NB4 (cell line): ENCODE results near the gene SEMA3C.

Source experiments
- DNase-seq: peaks from one replicate; pipeline ENCODE4 v3.0.0; 2010; ENCODE audit warnings: low read depth
- H3K4me3 ChIP-seq: one replicate; pipeline ENCODE4 v1.5.1; 2011; ENCODE audit warnings: mild to moderate bottlenecking, low read depth, low read length, moderate library complexity
- CTCF ChIP-seq: IDR thresholded peaks from one replicate; pipeline ENCODE4 v1.5.1; 2012; ENCODE audit warnings: low read depth, low read length
- MAX ChIP-seq: IDR thresholded peaks from 2 replicates; pipeline ENCODE4 v1.6.1; 2011; ENCODE audit warnings: low read depth, low read length
- MYC ChIP-seq: IDR thresholded peaks from 2 replicates; pipeline ENCODE4 v1.6.1; 2011; ENCODE audit warnings: low read depth, low read length
- POLR2A ChIP-seq: IDR thresholded peaks from 2 replicates; pipeline ENCODE4 v1.6.1; 2011; ENCODE audit warnings: mild to moderate bottlenecking; ENCODE audit not compliant: insufficient read length; ENCODE audit errors: extremely low read depth

The SEMA3C gene

GRCh38 chr7:80775897-80776296 is 143.0 kb downstream of the SEMA3C start:
- no peak for TF ChIP-seq MAX
- TF ChIP-seq MYC, result no peak
- no peak for TF ChIP-seq POLR2A
- TF ChIP-seq CTCF, result no peak
- DNase-seq, result no peak
- H3K4me3 ChIP-seq, result no peak overlapping the region

GRCh38 chr7:80775482-80775881 is 143.4 kb downstream of the SEMA3C start:
- no peak for DNase-seq
- no peak overlapping the region for H3K4me3 ChIP-seq
- TF ChIP-seq CTCF (no peak), MAX (no peak), MYC (no peak), POLR2A (no peak)

GRCh38 chr7:80774843-80775242 is 144.0 kb downstream of the SEMA3C start:
- no peak for TF ChIP-seq POLR2A
- no peak for TF ChIP-seq CTCF
- TF ChIP-seq MYC, result no peak
- no peak for TF ChIP-seq MAX
- DNase-seq, result no peak
- no peak overlapping the region for H3K4me3 ChIP-seq

- DNase-seq, result no peak
- H3K4me3 ChIP-seq, result no peak overlapping the region
- TF ChIP-seq MAX, result no peak
- TF ChIP-seq POLR2A, result no peak
- no peak for TF ChIP-seq MYC
- TF ChIP-seq CTCF, result no peak
These were observed 144.9 kb downstream of the SEMA3C start for GRCh38 chr7:80773787-80774508.

GRCh38 chr7:80772347-80772993 is 146.4 kb downstream of the SEMA3C start:
- H3K4me3 ChIP-seq, result no peak overlapping the region
- TF ChIP-seq POLR2A, result no peak
- no peak for TF ChIP-seq MAX
- no peak for TF ChIP-seq CTCF
- no peak for TF ChIP-seq MYC
- DNase-seq, result no peak
